WTC11 (cell line): Measurements from ENCODE around the gene OSBPL6. TPM values are rescaled to one million over a fixed set of nuclear protein-coding genes. Genes with fewer than 3 reads are reported as not detected.

ENCODE experiments used
- total RNA-seq: library from RNA; stranded (reverse); gene quantifications from 3 replicates; pipeline ENCODE4 v1.2.3, GENCODE V29; 2021

The OSBPL6 gene
- total RNA-seq, 1 experiment from 2014 or later, result 9.2 TPM

Other genes starting within 250 kb of the OSBPL6 start
- 0.13 to 0.53 TPM (median 0.53 TPM) in 3 replicates for gene PDE11A, start 121.7 kb upstream of the OSBPL6 start, total RNA-seq
- gene RBM45, start 82.1 kb upstream of the OSBPL6 start, total RNA-seq, result 9.2 to 12.3 TPM (median 10.5 TPM) in 3 replicates